RWPE2 (cell line): ENCODE measurements around the gene ZNF518A.

Source experiments
- ATAC-seq: fragments of 200-7000 bp; cut with Tn5 transposase; 3 replicates; pipeline ENCODE4 v1.9.1; 2021; ENCODE audit warnings: low read depth
- DNase-seq: peaks from one replicate; pipeline ENCODE4 v3.0.0-alpha.2; 2020; ENCODE audit warnings: low spot score
- H3K27ac ChIP-seq: fragments of 450-650 bp; 2 replicates; pipeline ENCODE4 v1.5.1; 2017; ENCODE audit warnings: mild to moderate bottlenecking; ENCODE audit not compliant: poor library complexity, severe bottlenecking
- H3K27me3 ChIP-seq: fragments of 250-450 bp; sonication (Bioruptor Pico); 2 replicates; pipeline ENCODE4 v1.5.1; 2021; ENCODE audit warnings: mild to moderate bottlenecking, moderate library complexity; ENCODE audit not compliant: insufficient read depth, poor library complexity, severe bottlenecking
- H3K36me3 ChIP-seq: fragments of 250-450 bp; sonication (Bioruptor Pico); 2 replicates; pipeline ENCODE4 v1.5.1; 2020; ENCODE audit warnings: low read depth, mild to moderate bottlenecking, moderate library complexity
- H3K4me1 ChIP-seq: fragments of 250-450 bp; sonication (Bioruptor Pico); 2 replicates; pipeline ENCODE4 v1.5.1; 2021; ENCODE audit warnings: mild to moderate bottlenecking, moderate library complexity; ENCODE audit not compliant: insufficient read depth, poor library complexity, severe bottlenecking
- H3K4me3 ChIP-seq: fragments of 250-450 bp; sonication (Bioruptor Pico); 2 replicates; pipeline ENCODE4 v1.5.1; 2021; ENCODE audit warnings: mild to moderate bottlenecking, moderate library complexity; ENCODE audit not compliant: severe bottlenecking
- H3K9me3 ChIP-seq: fragments of 250-450 bp; sonication (Bioruptor Pico); 2 replicates; pipeline ENCODE4 v1.5.1; 2021; ENCODE audit warnings: mild to moderate bottlenecking, moderate library complexity; ENCODE audit not compliant: severe bottlenecking
- TF ChIP-seq, protein P1 (sequence below): fragments of 450-650 bp; IDR thresholded peaks from one replicate; pipeline ENCODE4 v1.5.1; 2017; ENCODE audit warnings: mild to moderate bottlenecking, moderate library complexity; ENCODE audit not compliant: poor library complexity, severe bottlenecking

ZNF518A gene

GRCh38 chr10:96212911-96213310 lies 82.8 kb downstream of the ZNF518A start:
- no peaks in the 10 kb centered on the region for H3K4me1 ChIP-seq
- TF ChIP-seq, protein P1, sequence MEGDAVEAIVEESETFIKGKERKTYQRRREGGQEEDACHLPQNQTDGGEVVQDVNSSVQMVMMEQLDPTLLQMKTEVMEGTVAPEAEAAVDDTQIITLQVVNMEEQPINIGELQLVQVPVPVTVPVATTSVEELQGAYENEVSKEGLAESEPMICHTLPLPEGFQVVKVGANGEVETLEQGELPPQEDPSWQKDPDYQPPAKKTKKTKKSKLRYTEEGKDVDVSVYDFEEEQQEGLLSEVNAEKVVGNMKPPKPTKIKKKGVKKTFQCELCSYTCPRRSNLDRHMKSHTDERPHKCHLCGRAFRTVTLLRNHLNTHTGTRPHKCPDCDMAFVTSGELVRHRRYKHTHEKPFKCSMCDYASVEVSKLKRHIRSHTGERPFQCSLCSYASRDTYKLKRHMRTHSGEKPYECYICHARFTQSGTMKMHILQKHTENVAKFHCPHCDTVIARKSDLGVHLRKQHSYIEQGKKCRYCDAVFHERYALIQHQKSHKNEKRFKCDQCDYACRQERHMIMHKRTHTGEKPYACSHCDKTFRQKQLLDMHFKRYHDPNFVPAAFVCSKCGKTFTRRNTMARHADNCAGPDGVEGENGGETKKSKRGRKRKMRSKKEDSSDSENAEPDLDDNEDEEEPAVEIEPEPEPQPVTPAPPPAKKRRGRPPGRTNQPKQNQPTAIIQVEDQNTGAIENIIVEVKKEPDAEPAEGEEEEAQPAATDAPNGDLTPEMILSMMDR = no peak
- no peak overlapping the region for H3K27ac ChIP-seq
- no peaks in the 10 kb centered on the region for H3K9me3 ChIP-seq
- H3K36me3 ChIP-seq = no peaks in the 10 kb centered on the region
- ATAC-seq (no peak), DNase-seq (no peak)
- H3K27me3 ChIP-seq = no peaks in the 10 kb centered on the region
- no peak overlapping the region for H3K4me3 ChIP-seq
